ENCODE results near the gene HYOU1. TPM values are rescaled to one million over a fixed set of nuclear protein-coding genes. Genes with fewer than 3 reads are reported as not detected.

Gene HYOU1
- total and polyA plus RNA-seq, 2 experiments from 2014 or later, result 122 to 168 TPM

DNA sequence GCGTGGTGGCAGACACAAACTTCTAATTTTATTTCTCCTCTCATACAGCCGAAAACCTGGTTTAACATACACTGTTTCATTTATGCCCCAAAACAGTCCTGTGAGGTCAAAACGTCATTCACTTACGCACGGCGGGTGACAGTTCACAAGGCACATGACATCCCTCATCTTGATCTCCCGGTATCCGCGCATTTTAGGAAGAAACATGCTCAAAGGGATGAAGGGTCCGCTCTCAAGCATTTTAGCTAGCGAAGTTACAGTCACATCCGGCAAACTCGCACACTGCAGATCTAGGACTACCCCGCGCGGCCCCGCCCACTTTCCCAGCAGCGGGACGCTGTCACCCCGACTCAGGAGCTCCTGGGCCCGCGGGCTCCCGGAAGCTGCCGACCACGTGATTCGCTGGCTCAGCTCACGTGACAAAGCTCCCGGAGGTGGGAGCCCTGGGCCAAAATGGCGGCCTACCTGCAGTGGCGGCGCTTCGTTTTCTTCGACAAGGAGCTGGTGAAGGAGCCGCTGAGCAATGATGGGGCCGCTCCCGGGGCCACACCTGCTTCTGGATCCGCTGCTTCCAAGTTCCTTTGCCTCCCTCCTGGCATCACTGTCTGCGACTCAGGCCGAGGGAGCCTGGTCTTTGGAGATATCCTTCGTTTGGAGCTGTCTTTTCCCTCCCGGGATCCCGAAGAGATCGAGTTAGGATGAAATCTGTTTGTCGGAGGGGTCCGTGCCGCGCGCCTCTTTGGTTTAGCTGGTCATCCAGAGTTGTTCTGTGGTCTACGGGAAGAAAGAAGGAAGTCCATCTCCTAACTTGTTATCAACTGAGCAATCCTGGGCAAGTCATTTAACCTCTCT is 10.6 kb upstream of the HYOU1 start, which contains the start of gene VPS11:
Gene VPS11 (plus strand): TSS at position 448 of the 852 bp plus-strand sequence. CDS start 6 bp downstream, at position 454.
- H3K4me2 ChIP-seq, result peak within 1 kb of the TSS; percentile 77
- H3K4me3 ChIP-seq, result peak within 1 kb of the TSS; percentile 50
- peak within 1 kb of the TSS; percentile 79 for H2AFZ ChIP-seq
- H3K36me3 ChIP-seq (replicated peaks; ENCODE audit: insufficient read depth, low read depth), result no peaks in the 10 kb centered on the region
- H3K9me3 ChIP-seq (ENCODE audit: low read depth), result no peaks in the 10 kb centered on the region
- TF ChIP-seq CTCF (IDR thresholded peaks at IDR 0.05; ENCODE audit: poor library complexity) (no peak), EZH2phosphoT487 (IDR thresholded peaks at IDR 0.05; ENCODE audit: low read depth, severe bottlenecking, unreplicated experiment) (no peak)
- H3K9me2 ChIP-seq (replicated peaks; ENCODE audit: insufficient read depth), result no peaks in the 10 kb centered on the region
- peaks cover 41% of the 10 kb centered on the region for H3K79me2 ChIP-seq
- peak within 1 kb of the TSS; percentile 76 for H3K27ac ChIP-seq
- H3K4me1 ChIP-seq (ENCODE audit: insufficient read depth), result peaks cover 3% of the 10 kb centered on the region
- WGBS (ENCODE audit: low lambda C conversion rate, missing lambda C conversion rate), result 1% methylated on average over 49 of the region's 49 CpGs
- H3K27me3 ChIP-seq, result no peaks in the 10 kb centered on the region
- DNase-seq (ENCODE audit: low spot score), result peak; percentile 99
- no peaks in the 10 kb centered on the region for H4K20me1 ChIP-seq (ENCODE audit: insufficient read depth, poor library complexity, severe bottlenecking)

DNA sequence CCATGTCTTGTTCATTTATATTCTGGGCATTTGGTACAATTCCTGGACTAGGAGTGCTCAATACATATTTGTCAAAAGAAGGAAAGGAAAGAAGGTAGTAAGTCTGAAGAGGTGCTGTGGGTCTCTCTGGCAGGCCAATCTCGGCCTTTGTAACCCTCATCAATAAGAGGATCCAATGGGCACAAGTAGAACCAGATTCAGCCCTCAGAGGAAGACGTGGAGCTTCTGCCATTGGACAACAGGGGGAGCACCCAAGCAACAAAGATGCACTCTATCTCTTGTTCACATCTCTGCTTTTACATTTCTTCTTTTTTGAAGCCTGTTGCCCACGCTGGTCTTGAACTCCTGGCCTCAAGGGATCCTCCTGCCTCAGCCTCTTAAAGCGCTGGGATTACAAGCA is 8.4 kb upstream of the HYOU1 start:
- DNase-seq (ENCODE audit: low spot score), result no peak
- Histone ChIP-seq H3K4me3 (no peak overlapping the region), H3K4me2 (no peak overlapping the region), H2AFZ (no peak overlapping the region), H3K9me3 (ENCODE audit: low read depth) (no peaks in the 10 kb centered on the region), H3K9me2 (replicated peaks; ENCODE audit: insufficient read depth) (no peaks in the 10 kb centered on the region), H3K27me3 (no peaks in the 10 kb centered on the region), H4K20me1 (ENCODE audit: insufficient read depth, poor library complexity, severe bottlenecking) (no peaks in the 10 kb centered on the region), H3K36me3 (replicated peaks; ENCODE audit: insufficient read depth, low read depth) (no peaks in the 10 kb centered on the region), H3K79me2 (peaks cover 41% of the 10 kb centered on the region), H3K4me1 (ENCODE audit: insufficient read depth) (peaks cover 3% of the 10 kb centered on the region), H3K27ac (no peak overlapping the region)
- WGBS (ENCODE audit: low lambda C conversion rate, missing lambda C conversion rate), result 70% methylated on average over 4 of the region's 4 CpGs
- TF ChIP-seq EZH2phosphoT487 (IDR thresholded peaks at IDR 0.05; ENCODE audit: low read depth, severe bottlenecking, unreplicated experiment) (no peak), CTCF (IDR thresholded peaks at IDR 0.05; ENCODE audit: poor library complexity) (peak; percentile 15), EZH2 (IDR thresholded peaks at IDR 0.05; ENCODE audit: borderline replicate concordance) (no peak)

DNA sequence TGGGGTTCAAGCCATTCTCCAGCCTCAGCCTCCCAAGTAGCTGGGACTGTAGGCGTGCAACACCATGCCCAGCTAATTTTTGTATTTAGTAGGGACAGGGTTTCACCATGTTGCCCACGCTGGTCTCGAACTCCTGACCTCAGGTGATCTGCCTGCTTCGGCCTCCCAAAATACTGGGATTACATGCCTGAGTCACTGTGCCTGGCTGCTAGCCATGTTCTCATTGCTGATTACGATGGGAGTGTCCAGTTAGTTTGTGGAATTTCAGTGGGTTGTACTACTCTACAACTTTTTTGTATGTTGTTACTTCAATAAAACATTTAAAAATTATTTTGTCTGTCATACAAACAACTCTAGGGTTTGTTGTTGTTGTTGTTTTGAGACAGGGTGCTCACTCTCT is 5.8 kb upstream of the HYOU1 start:
- H3K4me3 ChIP-seq, result no peak overlapping the region
- H3K27ac ChIP-seq, result no peak overlapping the region
- peaks cover 9% of the 10 kb centered on the region for H3K4me1 ChIP-seq (ENCODE audit: insufficient read depth)
- no peaks in the 10 kb centered on the region for H4K20me1 ChIP-seq (ENCODE audit: insufficient read depth, poor library complexity, severe bottlenecking)
- no peaks in the 10 kb centered on the region for H3K27me3 ChIP-seq
- H2AFZ ChIP-seq, result no peak overlapping the region
- H3K9me3 ChIP-seq (ENCODE audit: low read depth), result no peaks in the 10 kb centered on the region
- H3K4me2 ChIP-seq, result no peak overlapping the region
- H3K79me2 ChIP-seq, result peaks cover 27% of the 10 kb centered on the region
- 84% methylated on average over 5 of the region's 5 CpGs for whole genome bisulfite sequencing (ENCODE audit: low lambda C conversion rate, missing lambda C conversion rate)
- no peaks in the 10 kb centered on the region for H3K36me3 ChIP-seq (replicated peaks; ENCODE audit: insufficient read depth, low read depth)
- H3K9me2 ChIP-seq (replicated peaks; ENCODE audit: insufficient read depth), result no peaks in the 10 kb centered on the region
- TF ChIP-seq CTCF (IDR thresholded peaks at IDR 0.05; ENCODE audit: poor library complexity) (no peak), EZH2 (IDR thresholded peaks at IDR 0.05; ENCODE audit: borderline replicate concordance) (no peak), EZH2phosphoT487 (IDR thresholded peaks at IDR 0.05; ENCODE audit: low read depth, severe bottlenecking, unreplicated experiment) (no peak)
- DNase-seq (ENCODE audit: low spot score), result no peak
